Epithelial cell of esophagus (primary cell): ENCODE measurements around the gene PDE2A.

Source experiments
- DNase-seq: peaks from one replicate; pipeline ENCODE4 v3.0.0; 2010; ENCODE audit warnings: low read depth
- H3K4me3 ChIP-seq: 2 replicates; pipeline ENCODE4 v1.5.1; 2011; ENCODE audit warnings: mild to moderate bottlenecking, low read length, control low read depth
- CTCF ChIP-seq: IDR thresholded peaks from 2 replicates; pipeline ENCODE4 v1.5.1; 2011; ENCODE audit warnings: low read depth, mild to moderate bottlenecking, low read length, control low read depth, inconsistent platforms; ENCODE audit not compliant: insufficient read depth; ENCODE audit errors: missing control alignments

The PDE2A gene

GRCh38 chr11:72548463-72548862, 125.8 kb downstream of the PDE2A start:
- no peak for DNase-seq
- no peak overlapping the region for H3K4me3 ChIP-seq
- no peak for TF ChIP-seq CTCF

GRCh38 chr11:72546866-72547265, 127.4 kb downstream of the PDE2A start:
- DNase-seq, result no peak
- TF ChIP-seq CTCF, result no peak
- H3K4me3 ChIP-seq, result no peak overlapping the region

GRCh38 chr11:72544589-72544988, 129.6 kb downstream of the PDE2A start:
- no peak for TF ChIP-seq CTCF
- H3K4me3 ChIP-seq, result no peak overlapping the region
- no peak for DNase-seq

- TF ChIP-seq CTCF, result no peak
- no peak overlapping the region for H3K4me3 ChIP-seq
- DNase-seq, result no peak
Measured at GRCh38 chr11:72543849-72544542, 130.2 kb downstream of the PDE2A start.

- TF ChIP-seq CTCF, result no peak
- no peak overlapping the region for H3K4me3 ChIP-seq
- DNase-seq, result no peak
Measured at GRCh38 chr11:72541257-72541974, 132.8 kb downstream of the PDE2A start.

- DNase-seq, result no peak
- no peak overlapping the region for H3K4me3 ChIP-seq
- TF ChIP-seq CTCF, result no peak
Measured at GRCh38 chr11:72537051-72537450, 137.2 kb downstream of the PDE2A start.

GRCh38 chr11:72535194-72535547, 139.1 kb downstream of the PDE2A start:
- DNase-seq, result no peak
- H3K4me3 ChIP-seq, result no peak overlapping the region
- no peak for TF ChIP-seq CTCF
